HG03432 (cell line): Measurements from ENCODE around the gene NDUFAF3.
"Not testable (repeated sequence)": the region's sequence is repeated elsewhere in the genome, so short reads cannot be mapped to it uniquely, and the experiment has no call there.

ENCODE experiments used
- ATAC-seq: cut with Tn5 transposase; IDR thresholded peaks from one replicate; pipeline ENCODE4 v1.9.1; 2021; ENCODE audit warnings: mild to moderate bottlenecking, moderate library complexity; ENCODE audit not compliant: unreplicated experiment

The NDUFAF3 gene

DNA sequence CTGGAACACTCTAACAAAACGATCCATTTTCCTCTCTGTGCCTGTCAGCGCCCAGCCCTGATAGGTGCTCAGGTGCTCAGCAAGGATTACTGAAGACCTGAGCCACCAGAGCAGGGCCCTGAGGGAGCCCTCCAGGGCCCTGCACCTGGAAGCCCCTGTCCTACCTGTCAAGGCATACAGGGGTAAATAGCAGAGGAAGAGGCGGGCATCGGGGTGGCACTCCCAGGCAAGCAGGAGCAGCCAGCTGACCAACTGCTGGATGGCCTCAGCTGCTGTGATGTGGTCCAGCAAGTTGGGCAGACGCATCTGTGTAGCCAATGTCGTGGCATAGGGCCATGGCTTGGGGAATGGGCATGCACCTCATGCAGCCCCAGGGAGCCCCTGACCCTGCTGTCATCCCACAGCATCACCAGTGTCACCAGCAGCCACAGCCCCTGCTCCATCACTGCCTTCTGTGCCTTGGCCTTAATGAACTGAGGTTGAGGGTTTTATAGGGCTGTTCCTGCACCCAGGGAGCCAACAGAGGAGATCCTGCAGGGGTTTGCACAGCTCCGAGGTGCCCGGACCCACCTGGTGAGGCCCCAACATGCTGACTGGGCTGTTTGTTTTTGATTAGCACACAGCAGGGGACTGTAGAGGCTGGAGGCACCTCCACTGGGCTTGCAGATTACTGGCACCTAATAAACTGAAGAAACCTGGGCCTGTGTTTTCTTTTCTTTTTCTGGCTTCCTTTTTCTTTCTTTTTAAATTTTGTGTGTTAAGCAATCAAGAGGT is 22.6 kb upstream of the NDUFAF3 start:
- ATAC-seq, result no peak

DNA sequence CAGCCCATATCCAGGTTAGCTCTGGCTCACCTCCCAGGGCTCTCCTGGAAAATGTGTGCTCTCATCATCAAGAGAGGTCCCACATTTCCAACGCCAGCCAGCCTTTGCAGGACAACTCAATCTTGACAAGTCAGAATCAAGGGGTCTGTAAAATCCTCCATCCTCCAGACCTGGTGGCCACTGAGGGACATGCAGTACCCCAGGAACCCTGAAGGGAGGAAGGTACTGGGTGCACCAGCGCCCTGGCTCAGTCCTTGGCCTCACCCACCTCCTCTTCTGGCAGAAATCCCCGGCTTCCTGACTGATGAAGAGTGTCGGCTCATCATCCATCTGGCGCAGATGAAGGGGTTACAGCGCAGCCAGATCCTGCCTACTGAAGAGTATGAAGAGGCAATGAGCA is 20.8 kb upstream of the NDUFAF3 start:
- no peak for ATAC-seq

DNA sequence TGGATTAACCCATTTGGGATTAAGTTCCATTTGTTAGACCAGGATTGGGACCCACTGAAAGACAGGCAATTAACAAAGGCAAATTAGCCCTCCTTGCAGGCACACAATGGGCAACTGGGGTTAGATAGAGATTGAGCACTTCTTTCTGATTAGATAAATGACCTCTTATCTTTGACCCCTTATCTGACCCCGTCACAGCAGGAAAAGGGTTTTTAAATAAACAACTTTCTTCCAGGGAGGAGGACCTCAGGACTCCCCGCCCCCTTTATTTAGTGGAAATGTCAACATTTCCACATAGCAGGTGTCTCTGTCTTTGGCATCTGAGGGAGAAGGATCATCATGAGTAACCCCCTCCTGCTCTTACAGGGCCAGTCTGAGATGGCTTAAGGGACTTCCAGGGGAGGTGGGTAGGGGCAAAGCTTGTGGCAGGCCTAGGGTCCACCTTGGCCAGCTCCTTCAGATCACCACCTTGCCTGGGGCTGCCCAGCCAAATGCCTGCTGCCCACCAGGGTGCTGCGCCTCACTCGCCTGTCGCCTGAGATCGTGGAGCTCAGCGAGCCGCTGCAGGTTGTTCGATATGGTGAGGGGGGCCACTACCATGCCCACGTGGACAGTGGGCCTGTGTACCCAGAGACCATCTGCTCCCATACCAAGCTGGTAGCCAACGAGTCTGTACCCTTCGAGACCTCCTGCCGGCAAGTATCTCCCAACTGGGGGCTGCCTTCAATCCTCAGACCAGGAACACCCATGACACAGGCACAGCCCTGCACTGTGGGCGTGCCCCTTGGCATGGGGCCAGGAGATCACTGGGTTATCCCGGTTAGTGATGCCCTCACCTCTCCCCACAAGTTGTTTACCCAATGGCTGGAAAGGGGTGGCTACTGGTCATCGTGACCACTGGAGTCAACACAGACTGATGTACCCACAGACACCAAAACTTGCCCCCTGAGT is 17.3 kb upstream of the NDUFAF3 start:
- ATAC-seq, result no peak

DNA sequence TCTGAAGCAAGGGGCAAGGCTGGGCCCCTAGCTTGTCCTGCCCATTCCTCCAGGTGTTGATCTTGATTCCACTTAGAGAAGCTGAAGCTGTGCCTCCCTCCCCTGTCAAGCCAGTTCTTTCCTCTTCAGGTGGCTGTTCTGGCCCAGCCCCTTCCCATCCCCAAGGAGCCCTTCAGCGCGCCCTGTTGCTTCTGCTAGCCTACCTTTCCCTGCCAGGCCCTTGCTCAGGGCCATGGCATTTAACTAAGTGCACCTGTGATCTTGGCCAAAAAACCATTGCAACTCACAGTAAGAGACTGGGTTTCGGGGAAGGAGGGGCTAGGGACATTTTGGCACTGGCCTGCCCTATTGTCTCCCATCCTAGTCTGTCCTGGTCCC is 16.6 kb upstream of the NDUFAF3 start:
- ATAC-seq, result no peak

DNA sequence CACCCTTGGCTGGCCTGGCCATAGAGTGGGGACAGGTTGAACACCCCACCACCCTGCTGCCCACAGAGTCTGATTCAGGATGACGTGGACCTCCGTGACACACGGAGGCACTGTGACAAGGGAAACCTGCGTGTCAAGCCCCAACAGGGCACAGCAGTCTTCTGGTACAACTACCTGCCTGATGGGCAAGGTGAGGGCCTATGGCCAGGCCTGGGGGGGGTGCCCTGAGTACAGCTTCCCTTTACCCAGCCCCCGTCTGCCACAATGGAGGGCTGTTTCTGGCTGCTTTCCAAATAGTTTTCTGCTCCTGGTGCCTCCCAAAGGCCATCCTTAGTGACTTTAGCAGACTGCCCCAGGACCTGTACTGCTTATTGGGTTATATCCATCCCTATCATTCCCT is 15.9 kb upstream of the NDUFAF3 start:
- ATAC-seq, result no peak

DNA sequence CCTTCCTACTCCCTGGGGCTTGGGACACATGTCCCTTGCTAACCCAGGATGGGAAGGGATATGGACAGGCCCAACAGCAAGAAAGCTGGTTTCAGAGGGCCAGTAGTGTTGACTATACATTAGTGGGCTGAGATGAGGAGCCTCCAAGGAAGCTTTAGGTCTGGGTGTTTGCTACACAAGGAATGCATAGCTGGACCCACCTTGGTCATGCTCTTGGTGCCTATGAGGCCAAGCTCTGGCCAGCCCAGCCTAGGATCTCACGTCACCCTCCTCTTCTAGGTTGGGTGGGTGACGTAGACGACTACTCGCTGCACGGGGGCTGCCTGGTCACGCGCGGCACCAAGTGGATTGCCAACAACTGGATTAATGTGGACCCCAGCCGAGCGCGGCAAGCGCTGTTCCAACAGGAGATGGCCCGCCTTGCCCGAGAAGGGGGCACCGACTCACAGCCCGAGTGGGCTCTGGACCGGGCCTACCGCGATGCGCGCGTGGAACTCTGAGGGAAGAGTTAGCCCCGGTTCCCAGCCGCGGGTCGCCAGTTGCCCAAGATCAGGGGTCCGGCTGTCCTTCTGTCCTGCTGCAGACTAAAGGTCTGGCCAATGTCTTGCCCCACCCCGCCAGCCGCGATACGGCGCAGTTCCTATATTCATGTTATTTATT is 15.4 kb upstream of the NDUFAF3 start:
- ATAC-seq, result peak; percentile 1

DNA sequence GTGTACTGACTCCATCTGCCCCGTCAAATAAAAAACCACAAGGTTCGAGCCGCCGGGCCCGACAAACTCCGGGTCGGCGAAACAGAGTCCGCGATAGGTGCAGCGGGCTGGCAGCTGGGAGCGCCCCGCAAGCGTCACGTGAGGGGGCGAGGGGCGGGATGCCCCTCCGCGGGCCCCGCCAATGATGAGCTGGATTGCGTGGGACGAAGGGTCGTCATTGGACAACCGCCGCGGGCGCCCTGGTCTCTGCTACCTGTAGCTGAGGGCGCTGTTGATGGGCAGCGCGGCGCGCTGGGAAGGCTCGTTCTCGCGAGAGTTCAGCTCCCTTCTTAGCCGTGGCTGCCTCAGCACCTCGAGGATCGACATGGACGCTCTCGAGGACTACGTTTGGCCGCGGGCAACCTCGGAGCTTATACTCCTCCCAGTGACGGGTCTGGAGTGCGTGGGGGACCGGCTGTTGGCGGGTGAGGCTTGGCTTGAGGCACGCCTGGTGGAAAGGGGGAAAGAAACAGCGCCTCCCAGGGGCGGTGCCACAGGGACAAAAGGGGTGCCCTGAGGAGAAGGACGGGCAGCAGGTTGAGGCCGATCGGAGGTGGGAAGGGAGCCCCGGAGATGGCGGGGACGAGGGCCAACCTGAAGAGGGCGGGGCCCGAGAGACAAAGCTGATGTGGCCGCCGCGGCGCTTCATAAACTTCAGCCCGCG is 14.7 kb upstream of the NDUFAF3 start, which contains the start of gene WDR6:
TSS of gene WDR6 (plus strand) at position 324 of the 703 bp plus-strand sequence. CDS start at position 365, 41 bp downstream.
- peak; percentile 92 for ATAC-seq

DNA sequence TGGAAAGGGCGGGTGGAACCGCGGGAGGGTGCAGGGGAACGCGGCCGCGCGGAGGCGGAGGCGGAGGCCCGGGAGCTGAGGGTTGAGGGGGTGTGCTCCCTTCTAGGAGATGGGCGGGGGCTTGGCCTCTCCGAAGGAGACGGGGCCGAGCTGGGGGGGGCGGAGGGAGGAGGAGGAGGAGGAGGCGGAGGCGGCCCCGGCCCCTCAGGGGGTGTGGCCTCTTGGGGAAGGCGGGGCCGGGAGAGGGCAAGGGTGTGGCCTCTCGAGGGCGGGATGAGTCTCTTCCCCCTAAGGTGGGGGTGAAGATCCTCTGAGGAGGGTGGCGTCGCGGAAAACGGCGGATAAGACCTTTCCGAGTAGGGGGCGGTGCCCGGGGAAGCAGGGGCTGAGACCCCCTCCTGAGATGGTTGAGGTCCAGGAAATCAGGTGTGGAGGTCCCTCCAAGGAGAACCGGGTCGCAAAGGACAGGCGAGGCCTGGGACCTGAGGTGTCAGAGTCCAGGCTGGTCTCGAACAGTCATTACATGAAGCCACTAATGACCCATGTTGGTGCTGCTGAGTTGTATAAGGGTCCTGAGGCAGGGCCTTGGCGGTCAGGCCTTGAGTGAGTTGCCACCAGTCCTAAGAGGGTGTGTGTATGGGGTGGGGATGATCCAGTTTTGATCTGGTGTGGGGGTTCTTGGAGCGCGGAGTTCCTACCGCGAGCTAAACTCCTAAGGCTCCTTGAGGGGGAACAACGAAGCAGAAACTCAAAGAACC is 14.0 kb upstream of the NDUFAF3 start:
- ATAC-seq, result peak; percentile 40

DNA sequence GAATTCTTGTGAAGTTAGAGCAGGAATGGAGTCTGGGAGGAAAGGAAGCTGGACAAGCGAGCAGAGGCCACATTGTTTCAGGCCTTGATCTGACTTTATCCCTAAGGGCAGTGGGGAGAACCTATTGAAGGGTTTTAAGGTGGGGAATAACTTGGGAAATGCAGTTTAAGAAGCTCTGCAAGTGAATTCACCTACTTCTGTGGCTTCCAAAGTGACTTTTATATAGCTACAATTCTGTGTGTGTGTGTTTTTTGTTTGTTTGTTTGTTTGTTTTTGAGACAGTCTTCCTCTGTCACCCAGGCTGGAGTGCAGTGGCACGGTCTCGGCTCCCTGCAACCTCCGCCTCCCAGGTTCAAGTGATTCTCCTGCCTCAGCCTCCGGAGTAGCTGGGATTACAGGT is 13.3 kb upstream of the NDUFAF3 start:
- ATAC-seq, result not testable (repeated sequence)

DNA sequence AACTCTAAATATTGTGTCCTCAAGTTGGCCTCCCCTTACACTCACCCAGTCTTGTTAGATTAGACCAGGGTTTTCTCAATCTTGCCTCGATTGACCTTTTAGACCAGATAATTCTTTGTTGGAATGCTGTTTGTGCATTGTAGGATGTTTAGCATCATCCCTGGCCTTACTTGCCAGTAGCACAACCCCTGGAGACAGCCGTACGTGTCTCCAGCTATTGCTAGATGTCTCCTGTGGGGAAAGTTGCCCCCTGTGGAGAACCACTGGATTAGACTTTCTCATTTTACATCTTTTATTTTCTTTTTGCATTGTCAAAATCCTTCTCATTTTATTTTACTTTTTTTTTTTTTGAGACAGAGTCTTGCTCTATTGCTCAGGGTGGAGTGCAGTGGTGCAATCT is 12.5 kb upstream of the NDUFAF3 start:
- no peak for ATAC-seq

DNA sequence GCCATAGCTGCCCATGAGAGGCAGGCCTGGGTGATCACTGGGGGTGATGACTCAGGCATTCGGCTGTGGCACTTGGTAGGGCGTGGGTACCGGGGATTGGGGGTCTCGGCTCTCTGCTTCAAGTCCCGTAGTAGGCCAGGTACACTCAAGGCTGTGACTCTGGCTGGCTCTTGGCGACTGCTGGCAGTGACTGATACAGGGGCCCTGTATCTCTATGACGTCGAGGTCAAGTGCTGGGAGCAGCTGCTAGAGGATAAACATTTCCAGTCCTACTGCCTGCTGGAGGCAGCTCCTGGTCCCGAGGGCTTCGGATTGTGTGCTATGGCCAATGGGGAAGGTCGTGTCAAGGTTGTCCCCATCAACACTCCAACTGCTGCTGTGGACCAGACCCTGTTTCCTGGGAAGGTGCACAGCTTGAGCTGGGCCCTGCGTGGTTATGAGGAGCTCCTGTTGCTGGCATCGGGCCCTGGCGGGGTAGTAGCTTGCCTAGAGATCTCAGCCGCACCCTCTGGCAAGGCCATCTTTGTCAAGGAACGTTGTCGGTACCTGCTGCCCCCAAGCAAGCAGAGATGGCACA is 9.4 kb upstream of the NDUFAF3 start:
- ATAC-seq, result no peak

DNA sequence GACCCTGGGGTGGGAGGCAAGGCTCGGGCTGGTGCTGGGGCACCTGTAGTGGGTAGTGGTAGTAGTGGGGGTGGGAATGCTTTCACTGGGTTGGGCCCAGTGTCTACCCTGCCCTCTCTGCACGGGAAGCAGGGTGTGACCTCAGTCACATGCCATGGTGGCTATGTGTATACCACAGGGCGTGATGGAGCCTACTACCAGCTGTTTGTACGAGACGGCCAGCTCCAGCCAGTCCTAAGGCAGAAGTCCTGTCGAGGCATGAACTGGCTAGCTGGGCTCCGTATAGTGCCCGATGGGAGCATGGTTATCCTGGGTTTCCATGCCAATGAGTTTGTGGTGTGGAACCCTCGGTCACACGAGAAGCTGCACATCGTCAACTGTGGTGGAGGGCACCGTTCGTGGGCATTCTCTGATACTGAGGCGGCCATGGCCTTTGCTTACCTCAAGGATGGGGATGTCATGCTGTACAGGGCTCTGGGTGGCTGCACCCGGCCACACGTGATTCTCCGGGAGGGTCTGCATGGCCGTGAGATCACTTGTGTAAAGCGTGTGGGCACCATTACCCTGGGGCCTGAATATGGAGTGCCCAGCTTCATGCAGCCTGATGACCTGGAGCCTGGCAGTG is 8.7 kb upstream of the NDUFAF3 start:
- no peak for ATAC-seq

DNA sequence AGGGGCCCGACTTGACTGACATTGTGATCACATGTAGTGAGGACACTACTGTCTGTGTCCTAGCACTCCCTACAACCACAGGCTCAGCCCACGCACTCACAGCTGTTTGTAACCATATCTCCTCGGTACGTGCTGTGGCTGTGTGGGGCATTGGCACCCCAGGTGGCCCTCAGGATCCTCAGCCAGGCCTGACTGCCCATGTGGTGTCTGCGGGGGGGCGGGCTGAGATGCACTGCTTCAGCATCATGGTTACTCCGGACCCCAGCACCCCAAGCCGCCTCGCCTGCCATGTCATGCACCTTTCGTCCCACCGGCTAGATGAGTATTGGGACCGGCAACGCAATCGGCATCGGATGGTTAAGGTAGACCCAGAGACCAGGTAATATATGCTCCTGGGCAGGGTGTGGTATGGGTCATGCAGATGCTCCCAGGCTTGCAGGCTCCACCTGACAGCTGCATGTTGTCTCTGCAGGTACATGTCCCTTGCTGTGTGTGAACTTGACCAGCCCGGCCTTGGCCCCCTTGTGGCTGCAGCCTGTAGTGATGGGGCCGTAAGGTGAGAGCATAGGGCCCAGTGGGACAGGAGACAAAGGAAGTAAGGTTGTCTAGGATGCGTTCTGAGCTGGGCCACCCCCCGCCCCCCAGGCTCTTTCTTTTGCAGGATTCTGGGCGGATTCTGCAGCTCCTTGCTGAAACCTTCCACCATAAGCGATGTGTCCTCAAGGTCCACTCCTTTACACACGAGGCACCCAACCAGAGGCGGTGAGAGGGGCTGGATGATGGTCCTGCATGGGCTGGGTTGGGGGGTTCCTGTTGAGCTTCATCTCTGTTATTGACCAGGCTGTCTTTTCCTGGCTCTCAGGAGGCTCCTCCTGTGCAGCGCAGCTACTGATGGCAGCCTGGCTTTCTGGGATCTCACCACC is 7.9 kb upstream of the NDUFAF3 start:
- no peak for ATAC-seq

DNA sequence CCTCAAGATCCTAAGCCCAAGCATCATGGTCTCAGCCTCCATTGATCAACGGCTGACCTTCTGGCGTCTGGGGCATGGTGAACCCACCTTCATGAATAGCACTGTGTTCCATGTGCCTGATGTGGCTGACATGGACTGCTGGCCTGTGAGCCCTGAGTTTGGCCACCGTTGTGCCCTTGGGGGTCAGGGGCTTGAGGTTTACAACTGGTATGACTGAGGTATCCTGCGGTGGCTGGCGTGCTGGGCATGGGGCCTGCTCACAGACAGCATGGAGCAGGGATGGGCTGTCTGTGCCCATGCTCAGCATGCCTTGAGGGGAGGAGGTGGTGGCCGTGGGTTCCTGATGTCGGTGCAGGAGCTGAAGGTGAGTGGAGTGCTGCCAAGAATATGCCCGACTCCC is 6.8 kb upstream of the NDUFAF3 start:
- no peak for ATAC-seq

DNA sequence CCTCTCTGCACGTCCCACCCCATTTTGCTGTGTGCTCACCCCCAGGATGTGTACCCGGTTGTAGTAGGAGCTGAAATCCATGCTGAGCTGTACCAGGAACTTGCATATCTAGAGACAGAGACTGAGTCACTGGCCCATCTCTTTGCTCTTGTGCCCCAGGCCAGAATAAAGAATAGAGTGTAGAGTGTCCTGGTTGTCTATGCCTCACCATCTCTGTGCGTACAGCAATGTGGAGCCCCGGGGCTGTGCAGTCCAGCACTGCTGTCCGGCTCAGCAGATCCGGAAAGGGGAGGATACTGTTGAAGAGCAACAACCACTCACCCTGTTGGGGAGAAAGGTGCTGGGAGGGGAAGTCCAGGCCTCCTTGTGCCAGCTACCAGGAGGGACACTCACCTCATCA is 6.2 kb upstream of the NDUFAF3 start:
- no peak for ATAC-seq

DNA sequence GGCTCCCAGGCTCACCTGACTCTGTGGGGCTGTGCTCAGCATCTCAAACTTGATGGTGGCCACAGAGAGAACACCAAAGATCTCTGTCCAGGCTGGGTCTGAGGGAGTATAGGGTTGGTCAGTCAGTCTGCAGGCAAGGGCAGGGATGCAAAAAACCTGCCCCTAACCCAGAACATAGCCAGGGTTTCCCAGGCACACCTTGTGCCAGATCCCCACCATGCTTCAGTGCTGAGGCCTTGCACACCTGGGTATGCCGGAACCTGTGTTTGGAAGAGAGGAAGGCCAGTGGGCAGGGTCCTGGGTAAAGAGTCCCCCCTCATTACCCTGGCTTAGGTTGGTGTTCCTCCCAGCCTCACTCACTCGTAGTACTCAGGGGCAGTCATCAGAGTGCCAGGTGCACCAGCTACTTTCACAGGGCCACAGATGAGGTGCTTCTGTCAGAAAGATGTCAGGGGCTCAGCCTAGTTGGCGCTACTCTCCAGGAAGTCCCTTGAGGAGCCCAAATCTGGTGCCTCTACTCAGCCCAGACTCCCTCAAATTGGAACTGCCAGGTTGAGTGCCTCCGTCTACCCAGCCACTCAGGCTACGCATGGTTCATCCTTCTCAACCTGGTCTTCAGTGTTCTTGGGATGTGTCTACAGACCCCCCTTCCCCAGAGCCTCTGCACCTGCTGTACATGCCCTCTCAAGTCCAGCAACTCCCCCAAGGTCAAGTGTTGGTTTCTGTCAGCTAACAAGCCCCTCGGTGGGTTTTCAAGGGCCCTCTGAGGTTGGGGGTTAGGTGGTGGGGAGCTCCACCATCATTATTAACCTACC is 5.3 kb upstream of the NDUFAF3 start:
- no peak for ATAC-seq

DNA sequence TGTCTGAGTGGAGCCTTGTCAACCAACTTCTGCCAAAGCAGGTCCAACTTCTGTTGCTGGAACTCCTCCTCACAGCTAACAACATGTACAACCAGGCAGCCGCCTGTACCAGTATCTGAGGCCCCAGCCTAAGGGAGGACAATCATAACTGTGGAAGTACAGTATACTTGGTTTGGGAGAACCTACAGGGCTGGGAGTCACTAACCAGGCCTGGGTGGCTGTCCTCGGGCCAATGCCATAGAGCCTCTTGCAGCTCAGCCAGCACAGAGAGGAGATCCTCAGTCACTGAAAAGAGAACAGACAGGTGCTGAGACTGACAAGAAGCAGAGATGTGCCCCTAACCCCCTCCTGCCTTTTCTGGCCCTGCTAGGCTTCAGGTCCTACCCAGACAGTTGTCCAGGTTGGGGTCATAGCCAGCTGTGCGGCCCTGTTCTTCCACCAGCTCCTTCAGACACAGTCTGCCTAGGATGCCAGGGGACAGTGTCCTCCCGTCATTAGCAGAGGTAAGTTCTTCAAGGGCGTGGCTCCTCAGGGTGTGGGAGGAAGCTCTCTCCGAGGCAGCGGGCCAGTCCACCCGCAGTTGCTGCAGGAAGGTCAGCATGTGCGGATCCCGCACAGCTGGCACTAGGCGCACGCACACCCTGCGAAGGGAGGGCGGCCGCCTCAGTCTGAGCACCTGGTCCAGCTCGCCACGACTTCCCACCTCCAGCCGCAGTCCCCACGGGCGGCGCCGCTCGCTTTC is 4.5 kb upstream of the NDUFAF3 start:
- ATAC-seq, result no peak
